GM12872 (cell line): Measurements from ENCODE around the gene IMP3.

Source experiments
- CTCF ChIP-seq: IDR thresholded peaks from 3 replicates; pipeline ENCODE4 v1.5.1; 2011; ENCODE audit warnings: low read depth, mild to moderate bottlenecking, low read length, moderate library complexity; ENCODE audit not compliant: insufficient read depth

Gene IMP3

GRCh38 chr15:75683646-75684312 lies 43.8 kb upstream of the IMP3 start:
- peak; percentile 90 for TF ChIP-seq CTCF

- no peak for TF ChIP-seq CTCF
Measured at GRCh38 chr15:75682181-75683135, 42.4 kb upstream of the IMP3 start.

GRCh38 chr15:75680007-75680789 lies 40.2 kb upstream of the IMP3 start:
- TF ChIP-seq CTCF: no peak

GRCh38 chr15:75677465-75678323 lies 37.7 kb upstream of the IMP3 start:
- TF ChIP-seq CTCF: no peak

- TF ChIP-seq CTCF: no peak
Measured at GRCh38 chr15:75676688-75677464, 36.9 kb upstream of the IMP3 start.

GRCh38 chr15:75675579-75676404 lies 35.8 kb upstream of the IMP3 start:
- TF ChIP-seq CTCF: no peak
